ENCODE measurements around the gene DSG1. TPM values are rescaled to one million over a fixed set of nuclear protein-coding genes. Genes with fewer than 3 reads are reported as not detected.
A peak's percentile ranks its signal among the peaks of the same experiment; 100 is the strongest.

The DSG1 gene
- total and polyA plus RNA-seq, 8 donors, result 0.05 TPM; not detected in 7

DNA sequence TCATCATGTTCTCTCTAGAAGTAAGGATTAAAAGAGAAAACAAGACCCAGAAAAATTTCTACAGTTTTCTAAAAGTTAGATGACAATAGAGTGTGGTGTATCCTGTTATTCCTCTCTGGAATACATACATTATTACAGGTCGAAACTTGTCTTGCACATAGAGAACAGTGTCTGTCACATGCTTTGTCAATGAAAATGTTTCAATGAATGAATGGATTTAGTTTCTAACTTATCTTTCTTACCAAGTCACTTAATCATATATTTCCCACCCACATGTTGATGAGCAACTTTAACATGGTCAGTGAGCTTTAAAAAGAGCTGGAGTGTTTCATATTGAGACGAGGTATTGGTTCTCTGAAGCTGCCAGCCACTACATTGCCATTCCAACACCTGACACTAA is 63.0 kb downstream of the DSG1 start:
- FAIRE-seq (no peak), ATAC-seq (no peak), DNase-seq (no peak)
- Histone ChIP-seq H3K36me3 (no peaks in the 10 kb centered on the region), H3K27ac (no peak overlapping the region), H3K4me1 (no peaks in the 10 kb centered on the region), H3K9me3 (no peaks in the 10 kb centered on the region), H3K27me3 (no peaks in the 10 kb centered on the region), H3K4me3 (no peak overlapping the region)
- WGBS, 2 donors, result 64 to 76% methylated on average over 2 of the region's 2 CpGs
- no peak for TF ChIP-seq CTCF (IDR thresholded peaks at IDR 0.05)
- intact Hi-C loops (cut with DNase I), result no loop called here

GRCh38 chr18:31382107-31382506 is 64.1 kb downstream of the DSG1 start:
- no peak for TF ChIP-seq CTCF (IDR thresholded peaks at IDR 0.05)
- DNase-seq (no peak), ATAC-seq (no peak), FAIRE-seq (no peak)
- H3K4me3 ChIP-seq, result no peak overlapping the region
- no peaks in the 10 kb centered on the region for H3K9me3 ChIP-seq
- no peaks in the 10 kb centered on the region for H3K27me3 ChIP-seq
- intact Hi-C loops (cut with DNase I), result no loop called here
- no peaks in the 10 kb centered on the region for H3K36me3 ChIP-seq
- 69 to 78% methylated on average over 2 of the region's 2 CpGs for WGBS, 2 donors
- no peak overlapping the region for H3K27ac ChIP-seq
- no peaks in the 10 kb centered on the region for H3K4me1 ChIP-seq

DNA sequence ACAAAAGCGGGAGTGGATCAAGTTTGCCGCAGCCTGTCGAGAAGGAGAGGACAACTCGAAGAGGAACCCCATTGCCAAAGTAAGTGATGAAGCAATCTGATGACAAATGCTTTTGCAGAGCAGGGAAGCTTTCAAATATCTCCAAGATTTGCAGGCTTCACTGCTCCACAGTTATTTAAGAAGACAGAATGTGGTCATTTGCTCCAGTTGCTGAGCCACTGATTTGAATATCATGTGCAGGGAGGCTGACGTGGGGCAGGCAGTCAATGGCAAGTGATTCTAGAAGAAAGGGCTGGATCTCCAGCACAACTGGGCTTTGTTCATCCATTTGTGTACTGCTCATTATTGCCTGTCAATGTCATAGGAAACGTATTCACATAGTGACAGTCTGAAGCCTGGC is 68.8 kb downstream of the DSG1 start:
- H3K9me3 ChIP-seq, result no peaks in the 10 kb centered on the region
- no peaks in the 10 kb centered on the region for H3K27me3 ChIP-seq
- H3K4me3 ChIP-seq, result no peak overlapping the region
- FAIRE-seq (no peak), DNase-seq (no peak), ATAC-seq (no peak)
- intact Hi-C loops (cut with DNase I), result no loop called here
- H3K4me1 ChIP-seq, result no peaks in the 10 kb centered on the region
- TF ChIP-seq CTCF (IDR thresholded peaks at IDR 0.05), result no peak
- 79 to 84% methylated on average over 6 of the region's 6 CpGs for WGBS, 2 donors
- H3K36me3 ChIP-seq, result no peaks in the 10 kb centered on the region
- H3K27ac ChIP-seq, result no peak overlapping the region

- no peak for TF ChIP-seq CTCF (IDR thresholded peaks at IDR 0.05)
- no peaks in the 10 kb centered on the region for H3K4me1 ChIP-seq
- DNase-seq, result no peak
- no peak for FAIRE-seq
- H3K27ac ChIP-seq, result no peak overlapping the region
- no peak overlapping the region for H3K4me3 ChIP-seq
- no peaks in the 10 kb centered on the region for H3K9me3 ChIP-seq
- H3K36me3 ChIP-seq, result no peaks in the 10 kb centered on the region
- ATAC-seq, result no peak
- 67 to 70% methylated on average over 3 of the region's 3 CpGs for WGBS, 2 donors
- H3K27me3 ChIP-seq, result no peaks in the 10 kb centered on the region
- intact Hi-C loops (cut with DNase I), result no loop called here
These were observed 75.3 kb downstream of the DSG1 start for GRCh38 chr18:31393286-31393685.

DNA sequence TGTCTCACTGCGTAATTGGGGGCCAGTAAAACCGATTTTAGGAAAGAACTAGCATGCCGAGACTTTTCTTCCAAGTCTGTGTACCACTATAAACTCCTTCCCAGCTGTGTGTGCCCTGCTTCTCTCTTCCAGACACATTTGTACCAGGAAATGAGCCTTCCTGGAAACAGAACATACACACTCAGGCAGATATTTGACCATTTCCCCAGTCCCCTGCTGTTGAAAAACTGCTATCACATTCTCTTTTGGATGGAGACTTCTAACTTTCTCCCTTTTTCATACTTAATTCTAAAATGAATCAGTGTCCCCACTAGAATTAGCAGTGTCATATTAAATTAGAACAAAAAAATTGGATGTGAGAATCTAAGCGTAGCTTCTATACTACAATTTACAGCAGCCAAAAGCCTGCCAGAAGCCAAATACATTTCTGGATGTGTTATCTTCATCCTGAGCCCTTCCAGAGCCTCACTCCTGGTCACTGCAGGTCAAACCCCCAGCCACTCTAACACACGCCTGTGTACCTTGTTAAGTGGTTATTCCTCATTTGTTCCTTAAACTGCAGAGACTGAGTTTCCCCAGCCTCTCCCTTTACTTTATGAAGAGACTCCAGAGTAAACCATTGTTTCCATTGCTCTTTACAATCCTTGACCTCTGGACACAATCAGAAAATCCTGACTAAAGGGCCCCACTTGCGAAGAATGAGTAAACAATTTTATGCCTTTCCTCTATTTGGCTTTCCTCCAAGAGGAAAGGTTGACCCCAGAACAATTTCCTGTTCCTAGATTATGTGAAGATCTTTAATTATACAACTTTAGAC is 79.0 kb downstream of the DSG1 start:
- TF ChIP-seq CTCF (IDR thresholded peaks at IDR 0.05), result no peak
- no peaks in the 10 kb centered on the region for H3K36me3 ChIP-seq
- no peaks in the 10 kb centered on the region for H3K9me3 ChIP-seq
- H3K4me3 ChIP-seq, result no peak overlapping the region
- H3K4me1 ChIP-seq, result peaks cover 0 to 15% (median 9%) of the 10 kb centered on the region in 3 donors
- intact Hi-C loops (cut with DNase I), result no loop called here
- FAIRE-seq (peak; percentile 43), ATAC-seq (no peak), DNase-seq (no peak)
- WGBS, 2 donors, result 56 to 63% methylated on average over 6 of the region's 6 CpGs
- H3K27me3 ChIP-seq, result no peaks in the 10 kb centered on the region
- H3K27ac ChIP-seq, result no peak overlapping the region
